GM18873 (cell line): ENCODE data around the gene SHFL.

Source experiments
- ATAC-seq: cut with Tn5 transposase; IDR thresholded peaks from one replicate; pipeline ENCODE4 v1.9.1; 2021; ENCODE audit warnings: mild to moderate bottlenecking, moderate library complexity, moderate number of reproducible peaks; ENCODE audit not compliant: unreplicated experiment, low FRiP score

The SHFL gene

GRCh38 chr19:10120538-10121189 lies 34.5 kb downstream of the SHFL start:
- no peak for ATAC-seq

GRCh38 chr19:10122045-10122444 lies 35.9 kb downstream of the SHFL start:
- no peak for ATAC-seq

GRCh38 chr19:10124429-10124828 lies 38.3 kb downstream of the SHFL start:
- ATAC-seq, result no peak

- no peak for ATAC-seq
Observed at GRCh38 chr19:10126213-10126639, 40.1 kb downstream of the SHFL start.

GRCh38 chr19:10132905-10133304 lies 46.8 kb downstream of the SHFL start:
- ATAC-seq, result no peak

GRCh38 chr19:10133596-10133995 lies 47.5 kb downstream of the SHFL start:
- ATAC-seq, result no peak

- no peak for ATAC-seq
Observed at GRCh38 chr19:10134040-10134439, 47.9 kb downstream of the SHFL start.

- ATAC-seq, result no peak
Observed at GRCh38 chr19:10135551-10136334, 49.6 kb downstream of the SHFL start.

- no peak for ATAC-seq
Observed at GRCh38 chr19:10136936-10137335, 50.8 kb downstream of the SHFL start.

- no peak for ATAC-seq
Observed at GRCh38 chr19:10137751-10138682, 51.9 kb downstream of the SHFL start.

- ATAC-seq, result no peak
Observed at GRCh38 chr19:10138879-10139795, 53.0 kb downstream of the SHFL start.

GRCh38 chr19:10139952-10140351 lies 53.8 kb downstream of the SHFL start:
- no peak for ATAC-seq

- ATAC-seq, result no peak
Observed at GRCh38 chr19:10141479-10141878, 55.4 kb downstream of the SHFL start.

GRCh38 chr19:10141973-10142372 lies 55.9 kb downstream of the SHFL start:
- no peak for ATAC-seq
